Measurements from ENCODE around the gene JUN. TPM values are rescaled to one million over a fixed set of nuclear protein-coding genes. Genes with fewer than 3 reads are reported as not detected.
A peak's percentile ranks its signal among the peaks of the same experiment; 100 is the strongest.

Gene JUN
- total and polyA plus RNA-seq, 2 of the 13 experiments (the other 11 are each of a cell fraction or from before 2014, with no cell fraction given) = 18.2 to 22.3 TPM

DNA sequence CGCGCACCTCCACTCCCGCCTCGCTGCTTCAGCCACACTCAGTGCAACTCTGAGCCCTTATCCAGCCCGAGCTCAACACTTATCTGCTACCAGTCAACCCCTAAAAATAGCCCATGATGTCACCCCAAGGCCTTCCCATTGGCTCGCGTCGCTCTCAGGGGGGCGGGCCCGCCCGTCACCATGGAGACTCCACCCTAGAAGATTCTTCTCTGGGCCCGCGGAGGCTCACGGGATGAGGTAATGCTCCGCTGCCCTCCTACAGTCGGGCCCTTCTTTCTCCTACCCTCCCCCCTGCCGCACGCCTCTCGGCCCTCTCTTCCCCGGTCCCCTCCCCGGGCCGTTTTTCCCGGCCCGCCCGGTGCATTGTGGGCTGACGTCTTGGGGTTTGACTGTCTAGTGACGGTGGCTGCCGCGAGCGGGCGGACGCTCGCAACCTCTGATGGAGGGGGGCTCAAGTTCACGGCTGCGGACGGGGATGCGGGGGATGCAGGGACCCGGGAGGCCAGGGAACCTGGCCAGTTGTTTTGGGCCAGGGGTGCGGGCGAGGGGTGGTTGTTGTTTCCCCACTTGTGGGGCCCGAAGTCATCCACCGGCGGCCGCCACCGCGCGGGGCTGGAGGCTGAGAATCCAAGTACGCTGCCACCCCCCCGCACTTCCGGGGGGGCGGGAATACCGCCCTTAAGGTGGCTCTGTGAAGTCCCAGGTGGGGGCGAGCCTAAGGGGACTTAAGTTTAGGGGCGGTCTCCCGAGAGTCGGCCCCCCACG, at the start of gene JUN (continued):
- TF ChIP-seq KDM2A (CRISPR knock-in tag; IDR thresholded peaks at IDR 0.05; ENCODE audit: borderline replicate concordance, low read depth) = peak; percentile 59; the same call in 1 of the 2 replicates
- no peak for TF ChIP-seq SMARCE1 (IDR thresholded peaks at IDR 0.05; ENCODE audit: borderline replicate concordance)
- peak; percentile 76; the same call in 1 of the 2 replicates for TF ChIP-seq SMAD3 (CRISPR knock-in tag; IDR thresholded peaks at IDR 0.05)
- no peak; the same call in 1 of the 2 replicates for TF ChIP-seq FIP1L1 (IDR thresholded peaks at IDR 0.05; ENCODE audit: borderline replicate concordance, insufficient read depth, low read depth, low read length)
- peak; percentile 43; the same call in 1 of the 2 replicates for TF ChIP-seq ERF (CRISPR knock-in tag; IDR thresholded peaks at IDR 0.05)
- no peak for TF ChIP-seq ZNF224 (CRISPR knock-in tag; IDR thresholded peaks at IDR 0.05)
- no peak for TF ChIP-seq SMYD3 (CRISPR knock-in tag; IDR thresholded peaks at IDR 0.05)
- 0 out of 2 replicates have a peak, but pooled peaks have one; percentile 30 for TF ChIP-seq MAF1 (CRISPR knock-in tag; IDR thresholded peaks at IDR 0.05; ENCODE audit: borderline replicate concordance)
- no peak for TF ChIP-seq TOPORS (CRISPR knock-in tag; IDR thresholded peaks at IDR 0.05)
- TF ChIP-seq ESRRA (CRISPR knock-in tag; IDR thresholded peaks at IDR 0.05; ENCODE audit: low read depth) = peak; percentile 9; the same call in 1 of the 2 replicates
- TF ChIP-seq, protein P1, sequence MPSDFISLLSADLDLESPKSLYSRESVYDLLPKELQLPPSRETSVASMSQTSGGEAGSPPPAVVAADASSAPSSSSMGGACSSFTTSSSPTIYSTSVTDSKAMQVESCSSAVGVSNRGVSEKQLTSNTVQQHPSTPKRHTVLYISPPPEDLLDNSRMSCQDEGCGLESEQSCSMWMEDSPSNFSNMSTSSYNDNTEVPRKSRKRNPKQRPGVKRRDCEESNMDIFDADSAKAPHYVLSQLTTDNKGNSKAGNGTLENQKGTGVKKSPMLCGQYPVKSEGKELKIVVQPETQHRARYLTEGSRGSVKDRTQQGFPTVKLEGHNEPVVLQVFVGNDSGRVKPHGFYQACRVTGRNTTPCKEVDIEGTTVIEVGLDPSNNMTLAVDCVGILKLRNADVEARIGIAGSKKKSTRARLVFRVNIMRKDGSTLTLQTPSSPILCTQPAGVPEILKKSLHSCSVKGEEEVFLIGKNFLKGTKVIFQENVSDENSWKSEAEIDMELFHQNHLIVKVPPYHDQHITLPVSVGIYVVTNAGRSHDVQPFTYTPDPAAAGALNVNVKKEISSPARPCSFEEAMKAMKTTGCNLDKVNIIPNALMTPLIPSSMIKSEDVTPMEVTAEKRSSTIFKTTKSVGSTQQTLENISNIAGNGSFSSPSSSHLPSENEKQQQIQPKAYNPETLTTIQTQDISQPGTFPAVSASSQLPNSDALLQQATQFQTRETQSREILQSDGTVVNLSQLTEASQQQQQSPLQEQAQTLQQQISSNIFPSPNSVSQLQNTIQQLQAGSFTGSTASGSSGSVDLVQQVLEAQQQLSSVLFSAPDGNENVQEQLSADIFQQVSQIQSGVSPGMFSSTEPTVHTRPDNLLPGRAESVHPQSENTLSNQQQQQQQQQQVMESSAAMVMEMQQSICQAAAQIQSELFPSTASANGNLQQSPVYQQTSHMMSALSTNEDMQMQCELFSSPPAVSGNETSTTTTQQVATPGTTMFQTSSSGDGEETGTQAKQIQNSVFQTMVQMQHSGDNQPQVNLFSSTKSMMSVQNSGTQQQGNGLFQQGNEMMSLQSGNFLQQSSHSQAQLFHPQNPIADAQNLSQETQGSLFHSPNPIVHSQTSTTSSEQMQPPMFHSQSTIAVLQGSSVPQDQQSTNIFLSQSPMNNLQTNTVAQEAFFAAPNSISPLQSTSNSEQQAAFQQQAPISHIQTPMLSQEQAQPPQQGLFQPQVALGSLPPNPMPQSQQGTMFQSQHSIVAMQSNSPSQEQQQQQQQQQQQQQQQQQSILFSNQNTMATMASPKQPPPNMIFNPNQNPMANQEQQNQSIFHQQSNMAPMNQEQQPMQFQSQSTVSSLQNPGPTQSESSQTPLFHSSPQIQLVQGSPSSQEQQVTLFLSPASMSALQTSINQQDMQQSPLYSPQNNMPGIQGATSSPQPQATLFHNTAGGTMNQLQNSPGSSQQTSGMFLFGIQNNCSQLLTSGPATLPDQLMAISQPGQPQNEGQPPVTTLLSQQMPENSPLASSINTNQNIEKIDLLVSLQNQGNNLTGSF (CRISPR knock-in tag; IDR thresholded peaks at IDR 0.05) = peak; percentile 26; the same call in 1 of the 2 replicates
- no peak for TF ChIP-seq EHMT2 (IDR thresholded peaks at IDR 0.05; ENCODE audit: borderline replicate concordance, low read depth, low read length)
- no peak for TF ChIP-seq ZNF598 (CRISPR knock-in tag; IDR thresholded peaks at IDR 0.05; ENCODE audit: borderline replicate concordance)
- TF ChIP-seq, protein P2, sequence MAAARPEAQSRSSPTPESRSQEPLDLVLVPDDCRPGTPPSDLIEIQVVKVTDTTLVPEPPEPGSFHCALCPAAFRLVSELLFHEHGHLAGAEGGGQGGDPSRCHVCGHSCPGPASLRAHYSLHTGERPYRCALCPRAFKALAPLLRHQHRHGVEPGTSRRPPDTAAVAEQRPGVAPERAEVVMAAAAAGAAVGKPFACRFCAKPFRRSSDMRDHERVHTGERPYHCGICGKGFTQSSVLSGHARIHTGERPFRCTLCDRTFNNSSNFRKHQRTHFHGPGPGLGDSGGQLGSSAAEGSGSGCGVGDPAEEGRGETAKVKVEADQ (CRISPR knock-in tag; IDR thresholded peaks at IDR 0.05; ENCODE audit: borderline replicate concordance) = 0 out of 2 replicates have a peak, but pooled peaks have one; percentile 38
- TF ChIP-seq, protein P3, sequence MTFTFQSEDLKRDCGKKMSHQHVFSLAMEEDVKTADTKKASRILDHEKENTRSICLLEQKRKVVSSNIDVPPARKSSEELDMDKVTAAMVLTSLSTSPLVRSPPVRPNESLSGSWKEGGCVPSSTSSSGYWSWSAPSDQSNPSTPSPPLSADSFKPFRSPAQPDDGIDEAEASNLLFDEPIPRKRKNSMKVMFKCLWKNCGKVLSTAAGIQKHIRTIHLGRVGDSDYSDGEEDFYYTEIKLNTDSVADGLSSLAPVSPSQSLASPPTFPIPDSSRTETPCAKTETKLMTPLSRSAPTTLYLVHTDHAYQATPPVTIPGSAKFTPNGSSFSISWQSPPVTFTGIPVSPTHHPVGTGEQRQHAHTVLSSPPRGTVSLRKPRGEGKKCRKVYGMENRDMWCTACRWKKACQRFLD (CRISPR knock-in tag; IDR thresholded peaks at IDR 0.05; ENCODE audit: borderline replicate concordance) = no peak
- peak; percentile 57; the same call in 1 of the 2 replicates for TF ChIP-seq DMAP1 (CRISPR knock-in tag; IDR thresholded peaks at IDR 0.05)
- TF ChIP-seq HIVEP1 (CRISPR knock-in tag; IDR thresholded peaks at IDR 0.05) = no peak; the same call in 1 of the 2 replicates
- peak; percentile 47 to 89; a peak in 3 of 4 replicates for TF ChIP-seq EP300 (IDR thresholded peaks at IDR 0.05; ENCODE audit: low read depth in 2 of 2, low read length in 2 of 2)
- TF ChIP-seq EP300 (CRISPR knock-in tag; IDR thresholded peaks at IDR 0.05; ENCODE audit: borderline replicate concordance) = no peak; the same call in 1 of the 2 replicates
- TF ChIP-seq CBX5 (CRISPR knock-in tag; IDR thresholded peaks at IDR 0.05; ENCODE audit: borderline replicate concordance) = 0 out of 2 replicates have a peak, but pooled peaks have one; percentile 6
- no peak for TF ChIP-seq ZNF496 (CRISPR knock-in tag; IDR thresholded peaks at IDR 0.05; ENCODE audit: insufficient replicate concordance)
- TF ChIP-seq PPARG (CRISPR knock-in tag; conservative IDR thresholded peaks at IDR 0.05) = no peak; the same call in 1 of the 2 replicates

Data from HepG2 (cell line).